Measurements from ENCODE around the gene COX11.

Gene COX11

GRCh38 chr17:54956791-54957190 lies 11.7 kb downstream of the COX11 start:
- DNase-seq, result no peak

- DNase-seq, result no peak
These were observed 17.2 kb downstream of the COX11 start for GRCh38 chr17:54951286-54951685.

DNA sequence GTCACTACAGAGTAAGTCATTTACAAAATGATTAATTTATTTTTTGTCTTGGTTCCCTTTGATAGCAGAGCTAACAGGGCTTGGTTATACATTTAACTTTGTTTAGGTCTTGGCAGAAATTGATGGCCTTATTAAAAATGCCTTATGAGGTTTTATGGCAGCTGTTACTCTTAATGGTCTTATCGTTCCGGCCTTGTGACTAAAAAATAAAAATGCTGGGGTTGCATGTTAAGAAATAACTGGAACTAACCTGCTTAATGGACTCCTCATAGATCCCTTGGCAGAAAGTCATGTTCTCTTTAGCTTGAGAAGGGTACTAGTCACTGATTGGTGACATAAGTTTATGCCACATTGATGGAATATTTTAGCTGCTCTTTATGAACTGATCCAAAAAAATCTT lies 18.3 kb downstream of the COX11 start:
- DNase-seq, result no peak

GRCh38 chr17:54948380-54948779 lies 20.1 kb downstream of the COX11 start:
- no peak for DNase-seq

GRCh38 chr17:54947396-54947795 lies 21.1 kb downstream of the COX11 start:
- DNase-seq, result no peak

DNA sequence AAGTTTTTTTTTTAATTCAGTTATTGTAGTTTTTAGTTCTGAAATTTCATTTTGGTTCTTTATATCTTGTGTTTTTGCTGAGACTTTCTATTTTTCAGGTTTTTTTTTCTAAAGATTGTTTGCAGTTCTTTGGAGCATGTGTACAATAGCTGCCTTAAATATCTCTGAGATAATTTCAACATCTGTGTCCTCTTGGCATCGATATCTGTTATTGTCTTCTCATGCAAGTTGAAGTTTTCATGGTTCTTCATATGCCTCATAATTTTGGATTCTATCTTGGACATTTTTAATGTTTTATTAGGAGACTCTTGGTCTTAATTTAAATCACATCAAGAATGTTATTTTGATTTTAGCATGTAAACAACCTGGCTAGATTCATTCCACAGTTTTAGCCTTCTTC lies 22.8 kb downstream of the COX11 start:
- DNase-seq, result no peak

DNA sequence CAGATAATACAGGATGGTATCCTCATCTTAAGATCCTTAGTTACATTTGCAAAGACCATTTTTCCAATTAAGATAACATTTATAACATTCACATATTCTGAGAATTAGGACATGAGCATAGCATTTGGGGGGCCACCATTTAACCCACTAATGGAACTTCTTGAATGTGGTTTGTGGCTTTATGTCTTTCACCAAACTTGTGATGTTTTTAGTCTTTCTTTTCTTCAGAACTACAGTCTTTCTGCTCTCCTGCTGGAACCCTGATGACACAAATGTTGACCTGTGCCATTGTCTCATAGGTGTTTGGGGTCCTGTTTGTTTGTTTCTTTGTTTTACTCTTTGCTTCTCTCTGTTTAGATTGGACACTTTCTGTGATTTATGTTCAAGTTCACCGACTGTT lies 23.2 kb downstream of the COX11 start:
- no peak for DNase-seq

DNA sequence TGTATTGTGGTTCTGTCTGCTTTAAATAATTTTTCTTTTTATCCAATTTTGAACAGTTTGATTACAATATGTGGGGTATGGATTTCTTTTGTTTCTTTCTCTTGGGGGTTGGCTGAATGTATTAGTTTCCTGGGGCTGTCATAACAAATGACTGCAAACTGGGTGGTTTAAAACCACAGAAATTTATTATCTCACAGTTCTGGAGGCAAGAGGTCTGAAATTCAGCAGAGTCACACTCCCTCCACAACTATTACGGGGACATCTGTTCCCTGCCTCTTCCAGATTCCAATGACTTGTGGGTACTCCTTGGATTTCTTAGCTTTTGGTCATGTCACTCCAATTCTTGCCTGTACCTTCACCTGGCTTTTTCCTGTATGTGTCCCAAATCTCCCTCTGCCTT lies 23.7 kb downstream of the COX11 start:
- no peak for DNase-seq

- no peak for DNase-seq
These were observed 27.2 kb downstream of the COX11 start for GRCh38 chr17:54941285-54941684.

- no peak for DNase-seq
These were observed 31.0 kb downstream of the COX11 start for GRCh38 chr17:54937426-54937825.

DNA sequence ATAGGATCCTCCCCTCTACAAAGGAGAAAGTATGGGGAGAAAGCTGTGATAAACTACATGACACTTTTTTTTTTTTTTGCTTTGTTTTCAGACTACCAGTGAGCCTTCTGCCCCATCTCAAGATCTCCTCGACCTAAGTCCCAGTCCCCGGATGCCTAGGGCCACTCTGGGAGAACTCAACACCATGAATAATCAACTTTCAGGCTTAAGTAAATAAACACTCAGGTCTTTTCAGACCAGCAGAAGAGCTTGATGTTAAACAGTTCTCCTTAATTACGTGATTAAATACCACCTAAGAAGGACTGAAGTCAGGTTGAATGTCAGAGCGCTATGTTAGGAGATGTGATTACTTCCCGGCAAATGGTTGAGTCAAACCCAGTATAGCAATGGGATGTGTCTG lies 31.4 kb downstream of the COX11 start:
- DNase-seq, result no peak

DNA sequence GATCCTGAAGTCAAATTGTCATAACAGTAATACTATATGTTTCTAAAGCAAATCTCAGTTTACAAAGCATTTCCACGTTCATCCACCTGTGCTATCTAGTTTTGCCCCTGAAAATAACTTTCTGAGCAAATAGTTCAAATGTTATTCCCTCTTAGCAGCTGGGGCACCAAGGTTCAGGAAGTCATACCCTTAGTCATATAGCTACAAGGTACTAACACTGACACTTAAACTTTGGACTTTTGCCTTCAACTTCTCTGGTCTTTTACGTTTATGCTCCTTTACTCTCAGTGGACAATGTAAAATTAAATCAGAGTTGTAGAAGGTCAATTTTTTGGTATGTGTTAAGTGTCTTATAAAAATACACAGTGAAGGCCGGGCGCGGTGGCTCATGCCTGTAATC lies 33.0 kb downstream of the COX11 start:
- no peak for DNase-seq

- DNase-seq, result no peak
These were observed 34.5 kb downstream of the COX11 start for GRCh38 chr17:54933921-54934320.

- DNase-seq, result no peak
These were observed 35.7 kb downstream of the COX11 start for GRCh38 chr17:54932711-54933110.

- DNase-seq, result no peak
These were observed 40.9 kb downstream of the COX11 start for GRCh38 chr17:54927525-54927924.

DNA sequence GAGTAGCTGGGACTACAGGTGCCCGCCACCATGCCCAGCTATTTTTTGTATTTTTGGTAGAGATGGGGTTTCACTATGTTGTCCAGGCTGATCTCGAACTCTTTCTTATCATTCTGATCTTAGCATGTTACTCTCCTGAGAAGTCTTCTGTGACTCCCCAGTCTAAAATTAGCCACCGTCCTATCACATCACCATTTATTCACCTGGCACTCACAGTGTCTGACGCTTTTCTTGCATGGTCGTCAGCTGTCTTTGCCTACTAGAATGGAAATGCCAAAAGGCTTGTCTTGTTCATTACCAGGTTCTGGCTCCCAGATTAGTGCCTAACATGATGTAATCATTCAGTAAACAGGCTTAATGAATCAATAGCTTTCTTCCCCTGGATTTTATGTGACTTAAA lies 44.0 kb downstream of the COX11 start:
- DNase-seq, result no peak

- no peak for DNase-seq
These were observed 47.6 kb downstream of the COX11 start for GRCh38 chr17:54920819-54921218.

GRCh38 chr17:54919425-54919824 lies 49.0 kb downstream of the COX11 start:
- DNase-seq, result no peak

DNA sequence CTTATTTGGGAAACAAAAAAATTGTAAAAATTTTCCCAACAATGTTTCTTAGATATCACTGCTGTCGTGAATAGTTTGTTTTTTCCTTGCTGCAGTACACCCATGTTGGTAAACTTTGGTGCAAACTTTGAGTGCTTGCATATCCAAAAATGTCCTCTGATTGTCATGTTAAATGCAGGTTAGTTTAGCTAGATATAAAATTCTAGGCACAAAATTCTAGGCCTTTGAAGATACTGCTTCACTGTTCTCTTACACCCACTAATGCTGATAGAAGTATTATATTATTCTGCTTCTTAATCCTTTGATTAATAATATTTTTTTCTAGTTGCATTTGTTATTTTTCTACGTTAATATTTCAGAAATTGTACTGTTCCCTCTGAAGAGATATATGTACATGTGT lies 51.7 kb downstream of the COX11 start:
- DNase-seq, result no peak

Data from activated CD8-positive, alpha-beta memory T cell treated with anti-CD3 and anti-CD28 coated beads, Interleukin-2, amount 50 U/mL, for 48 hours (primary cell).